ENCODE data around the gene SYTL3.

- TF ChIP-seq CTCF (IDR thresholded peaks at IDR 0.05) = no peak
- no peak for TF ChIP-seq POLR2A (IDR thresholded peaks at IDR 0.05)
These were observed 123.1 kb downstream of the SYTL3 start for GRCh38 chr6:158772851-158773371.

Data from Peyer's patch (tissue), 4 donors.